ENCODE data around the gene CCDC24.

CCDC24 gene

GRCh38 chr1:44027320-44027719, 35.9 kb downstream of the CCDC24 start:
- no peak for DNase-seq

GRCh38 chr1:44029260-44029910, 38.0 kb downstream of the CCDC24 start:
- no peak for DNase-seq

- DNase-seq: peak; percentile 84
These were observed 38.7 kb downstream of the CCDC24 start for GRCh38 chr1:44029911-44030604.

- peak; percentile 54 for DNase-seq
These were observed 39.3 kb downstream of the CCDC24 start for GRCh38 chr1:44030605-44031251.

- DNase-seq: no peak
These were observed 40.1 kb downstream of the CCDC24 start, which contains the start of gene SLC6A9 for GRCh38 chr1:44031252-44032169. SLC6A9 (minus strand) TSS chr1:44031462; CDS start chr1:44024277, 7,185 bp downstream.

- DNase-seq: no peak
These were observed 40.9 kb downstream of the CCDC24 start for GRCh38 chr1:44032170-44032790.

- no peak for DNase-seq
These were observed 41.7 kb downstream of the CCDC24 start for GRCh38 chr1:44033041-44033575.

- no peak for DNase-seq
These were observed 42.4 kb downstream of the CCDC24 start for GRCh38 chr1:44033756-44034155.

GRCh38 chr1:44034423-44034822, 43.0 kb downstream of the CCDC24 start:
- no peak for DNase-seq

- DNase-seq: no peak
These were observed 43.7 kb downstream of the CCDC24 start for GRCh38 chr1:44034976-44035716.

GRCh38 chr1:44035726-44036408, 44.5 kb downstream of the CCDC24 start:
- no peak for DNase-seq

GRCh38 chr1:44036409-44037139, 45.2 kb downstream of the CCDC24 start:
- DNase-seq: peak; percentile 48

- DNase-seq: no peak
These were observed 45.8 kb downstream of the CCDC24 start for GRCh38 chr1:44037154-44037553.

GRCh38 chr1:44038876-44039657, 47.7 kb downstream of the CCDC24 start:
- no peak for DNase-seq

GRCh38 chr1:44040418-44040817, 49.0 kb downstream of the CCDC24 start:
- no peak for DNase-seq

- DNase-seq: no peak
These were observed 49.4 kb downstream of the CCDC24 start for GRCh38 chr1:44040846-44041245.

- DNase-seq: no peak
These were observed 52.0 kb downstream of the CCDC24 start for GRCh38 chr1:44043176-44044070.
